ENCODE results near the gene SFXN4. TPM values are rescaled to one million over a fixed set of nuclear protein-coding genes. Genes with fewer than 3 reads are reported as not detected.

Gene SFXN4
- total RNA-seq, 1 experiment from 2014 or later, result 24.0 TPM

DNA sequence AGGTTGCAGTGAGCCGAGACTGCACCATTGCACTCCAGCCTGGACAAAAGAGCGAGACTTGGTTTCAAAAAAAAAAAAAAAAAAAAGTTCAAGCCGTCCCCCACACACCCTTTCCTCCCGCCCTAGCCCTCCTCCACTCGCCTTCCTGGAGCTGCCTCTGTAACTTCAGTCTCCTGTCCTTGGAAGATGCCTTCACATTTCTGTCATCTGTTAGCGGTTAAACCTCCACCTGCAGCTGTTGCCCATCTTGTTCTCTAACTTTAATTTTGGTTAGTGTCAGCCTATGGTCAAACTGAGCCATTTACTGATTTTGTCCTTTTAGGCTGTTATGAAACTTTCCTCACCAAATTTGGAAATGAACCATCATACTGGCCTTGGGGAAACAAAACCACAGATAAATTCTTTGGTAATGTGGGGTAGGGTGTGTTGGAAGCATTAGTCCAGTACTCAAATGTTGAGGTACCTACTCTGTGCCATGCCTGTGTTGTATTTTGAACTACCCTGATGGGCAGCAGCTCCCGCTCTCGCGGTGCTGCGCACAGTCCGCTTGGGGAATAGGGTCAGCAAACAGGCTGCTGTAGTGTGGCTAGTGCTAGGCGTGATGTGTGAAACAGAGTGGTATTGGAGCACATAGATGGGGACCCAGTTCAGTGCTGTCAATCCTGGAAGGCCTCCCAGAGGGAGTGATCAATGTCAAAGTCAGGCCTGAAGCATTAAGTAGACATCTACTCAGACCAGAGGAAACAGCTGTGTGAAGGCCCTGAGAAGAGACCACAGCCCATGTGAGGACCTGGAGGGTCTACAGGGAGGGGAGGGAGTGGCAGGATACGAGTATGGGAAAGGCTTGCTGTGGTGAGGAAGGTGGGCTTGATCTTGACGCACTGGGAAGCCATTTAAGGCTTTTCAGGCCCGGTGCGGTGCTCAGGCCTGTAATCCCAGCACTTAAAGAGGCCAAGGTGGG is 26.9 kb downstream of the SFXN4 start:
- Mint-ChIP-seq H3K4me1 (no peaks in the 10 kb centered on the region), H3K4me3 (no peak overlapping the region), H3K36me3 (peaks cover 11% of the 10 kb centered on the region), H3K27ac (0 out of 2 replicates have a peak overlapping the region, but pooled peaks have one; percentile 37), H3K27me3 (ENCODE audit: low read depth) (no peaks in the 10 kb centered on the region), H3K9me3 (no peaks in the 10 kb centered on the region)
- no peak for ATAC-seq
- CTCF ChIA-PET, result interaction anchor here (0.7 to 1.6 kb wide), 6 partner anchors 61 to 351 kb away, joined by 3 to 6 read pairs (median 4); no protein-coding TSS in a partner anchor
- POLR2A ChIA-PET, result interaction anchor here (0.7 kb wide), 1 partner anchor 428 kb away, joined by 3 read pairs; no protein-coding TSS in a partner anchor
- DNase-seq (ENCODE audit: low spot score), result no peak
- TF ChIP-seq ATF3 (CRISPR knock-in tag; conservative IDR thresholded peaks at IDR 0.05), result no peak
- no peak for TF ChIP-seq ZNF425 (CRISPR knock-in tag; conservative IDR thresholded peaks at IDR 0.05)
- TF ChIP-seq, protein P1, sequence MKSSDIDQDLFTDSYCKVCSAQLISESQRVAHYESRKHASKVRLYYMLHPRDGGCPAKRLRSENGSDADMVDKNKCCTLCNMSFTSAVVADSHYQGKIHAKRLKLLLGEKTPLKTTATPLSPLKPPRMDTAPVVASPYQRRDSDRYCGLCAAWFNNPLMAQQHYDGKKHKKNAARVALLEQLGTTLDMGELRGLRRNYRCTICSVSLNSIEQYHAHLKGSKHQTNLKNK (CRISPR knock-in tag; IDR thresholded peaks at IDR 0.05), result no peak
- TF ChIP-seq NFATC4 (CRISPR knock-in tag; IDR thresholded peaks at IDR 0.05), result no peak
- no peak for TF ChIP-seq ZNF232 (CRISPR knock-in tag; IDR thresholded peaks at IDR 0.05)
- TF ChIP-seq, protein P2, sequence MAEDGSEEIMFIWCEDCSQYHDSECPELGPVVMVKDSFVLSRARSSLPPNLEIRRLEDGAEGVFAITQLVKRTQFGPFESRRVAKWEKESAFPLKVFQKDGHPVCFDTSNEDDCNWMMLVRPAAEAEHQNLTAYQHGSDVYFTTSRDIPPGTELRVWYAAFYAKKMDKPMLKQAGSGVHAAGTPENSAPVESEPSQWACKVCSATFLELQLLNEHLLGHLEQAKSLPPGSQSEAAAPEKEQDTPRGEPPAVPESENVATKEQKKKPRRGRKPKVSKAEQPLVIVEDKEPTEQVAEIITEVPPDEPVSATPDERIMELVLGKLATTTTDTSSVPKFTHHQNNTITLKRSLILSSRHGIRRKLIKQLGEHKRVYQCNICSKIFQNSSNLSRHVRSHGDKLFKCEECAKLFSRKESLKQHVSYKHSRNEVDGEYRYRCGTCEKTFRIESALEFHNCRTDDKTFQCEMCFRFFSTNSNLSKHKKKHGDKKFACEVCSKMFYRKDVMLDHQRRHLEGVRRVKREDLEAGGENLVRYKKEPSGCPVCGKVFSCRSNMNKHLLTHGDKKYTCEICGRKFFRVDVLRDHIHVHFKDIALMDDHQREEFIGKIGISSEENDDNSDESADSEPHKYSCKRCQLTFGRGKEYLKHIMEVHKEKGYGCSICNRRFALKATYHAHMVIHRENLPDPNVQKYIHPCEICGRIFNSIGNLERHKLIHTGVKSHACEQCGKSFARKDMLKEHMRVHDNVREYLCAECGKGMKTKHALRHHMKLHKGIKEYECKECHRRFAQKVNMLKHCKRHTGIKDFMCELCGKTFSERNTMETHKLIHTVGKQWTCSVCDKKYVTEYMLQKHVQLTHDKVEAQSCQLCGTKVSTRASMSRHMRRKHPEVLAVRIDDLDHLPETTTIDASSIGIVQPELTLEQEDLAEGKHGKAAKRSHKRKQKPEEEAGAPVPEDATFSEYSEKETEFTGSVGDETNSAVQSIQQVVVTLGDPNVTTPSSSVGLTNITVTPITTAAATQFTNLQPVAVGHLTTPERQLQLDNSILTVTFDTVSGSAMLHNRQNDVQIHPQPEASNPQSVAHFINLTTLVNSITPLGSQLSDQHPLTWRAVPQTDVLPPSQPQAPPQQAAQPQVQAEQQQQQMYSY (CRISPR knock-in tag; IDR thresholded peaks at IDR 0.05), result no peak
- TF ChIP-seq E2F5 (CRISPR knock-in tag; IDR thresholded peaks at IDR 0.05), result no peak
- TF ChIP-seq JAZF1 (CRISPR knock-in tag; IDR thresholded peaks at IDR 0.05), result no peak
- no peak for TF ChIP-seq ATF1 (CRISPR knock-in tag; IDR thresholded peaks at IDR 0.05)
- no peak for TF ChIP-seq ATF6 (CRISPR knock-in tag; IDR thresholded peaks at IDR 0.05)
- TF ChIP-seq, protein P3, sequence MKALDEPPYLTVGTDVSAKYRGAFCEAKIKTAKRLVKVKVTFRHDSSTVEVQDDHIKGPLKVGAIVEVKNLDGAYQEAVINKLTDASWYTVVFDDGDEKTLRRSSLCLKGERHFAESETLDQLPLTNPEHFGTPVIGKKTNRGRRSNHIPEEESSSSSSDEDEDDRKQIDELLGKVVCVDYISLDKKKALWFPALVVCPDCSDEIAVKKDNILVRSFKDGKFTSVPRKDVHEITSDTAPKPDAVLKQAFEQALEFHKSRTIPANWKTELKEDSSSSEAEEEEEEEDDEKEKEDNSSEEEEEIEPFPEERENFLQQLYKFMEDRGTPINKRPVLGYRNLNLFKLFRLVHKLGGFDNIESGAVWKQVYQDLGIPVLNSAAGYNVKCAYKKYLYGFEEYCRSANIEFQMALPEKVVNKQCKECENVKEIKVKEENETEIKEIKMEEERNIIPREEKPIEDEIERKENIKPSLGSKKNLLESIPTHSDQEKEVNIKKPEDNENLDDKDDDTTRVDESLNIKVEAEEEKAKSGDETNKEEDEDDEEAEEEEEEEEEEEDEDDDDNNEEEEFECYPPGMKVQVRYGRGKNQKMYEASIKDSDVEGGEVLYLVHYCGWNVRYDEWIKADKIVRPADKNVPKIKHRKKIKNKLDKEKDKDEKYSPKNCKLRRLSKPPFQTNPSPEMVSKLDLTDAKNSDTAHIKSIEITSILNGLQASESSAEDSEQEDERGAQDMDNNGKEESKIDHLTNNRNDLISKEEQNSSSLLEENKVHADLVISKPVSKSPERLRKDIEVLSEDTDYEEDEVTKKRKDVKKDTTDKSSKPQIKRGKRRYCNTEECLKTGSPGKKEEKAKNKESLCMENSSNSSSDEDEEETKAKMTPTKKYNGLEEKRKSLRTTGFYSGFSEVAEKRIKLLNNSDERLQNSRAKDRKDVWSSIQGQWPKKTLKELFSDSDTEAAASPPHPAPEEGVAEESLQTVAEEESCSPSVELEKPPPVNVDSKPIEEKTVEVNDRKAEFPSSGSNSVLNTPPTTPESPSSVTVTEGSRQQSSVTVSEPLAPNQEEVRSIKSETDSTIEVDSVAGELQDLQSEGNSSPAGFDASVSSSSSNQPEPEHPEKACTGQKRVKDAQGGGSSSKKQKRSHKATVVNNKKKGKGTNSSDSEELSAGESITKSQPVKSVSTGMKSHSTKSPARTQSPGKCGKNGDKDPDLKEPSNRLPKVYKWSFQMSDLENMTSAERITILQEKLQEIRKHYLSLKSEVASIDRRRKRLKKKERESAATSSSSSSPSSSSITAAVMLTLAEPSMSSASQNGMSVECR (CRISPR knock-in tag; IDR thresholded peaks at IDR 0.05; ENCODE audit: borderline replicate concordance), result no peak
- no peak for TF ChIP-seq STAT6 (CRISPR knock-in tag; conservative IDR thresholded peaks at IDR 0.05; ENCODE audit: low read depth)
- no peak for TF ChIP-seq EMX1 (CRISPR knock-in tag; IDR thresholded peaks at IDR 0.05)
- TF ChIP-seq, protein P4, sequence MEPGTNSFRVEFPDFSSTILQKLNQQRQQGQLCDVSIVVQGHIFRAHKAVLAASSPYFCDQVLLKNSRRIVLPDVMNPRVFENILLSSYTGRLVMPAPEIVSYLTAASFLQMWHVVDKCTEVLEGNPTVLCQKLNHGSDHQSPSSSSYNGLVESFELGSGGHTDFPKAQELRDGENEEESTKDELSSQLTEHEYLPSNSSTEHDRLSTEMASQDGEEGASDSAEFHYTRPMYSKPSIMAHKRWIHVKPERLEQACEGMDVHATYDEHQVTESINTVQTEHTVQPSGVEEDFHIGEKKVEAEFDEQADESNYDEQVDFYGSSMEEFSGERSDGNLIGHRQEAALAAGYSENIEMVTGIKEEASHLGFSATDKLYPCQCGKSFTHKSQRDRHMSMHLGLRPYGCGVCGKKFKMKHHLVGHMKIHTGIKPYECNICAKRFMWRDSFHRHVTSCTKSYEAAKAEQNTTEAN (CRISPR knock-in tag; IDR thresholded peaks at IDR 0.05), result no peak
- TF ChIP-seq MYBL2 (CRISPR knock-in tag; IDR thresholded peaks at IDR 0.05), result no peak
- no peak for TF ChIP-seq RORB (CRISPR knock-in tag; IDR thresholded peaks at IDR 0.05)
